ENCODE measurements around the gene SLC7A7.
"Not testable (repeated sequence)": the region's sequence is repeated elsewhere in the genome, so short reads cannot be mapped to it uniquely, and the experiment has no call there.

Gene SLC7A7

DNA sequence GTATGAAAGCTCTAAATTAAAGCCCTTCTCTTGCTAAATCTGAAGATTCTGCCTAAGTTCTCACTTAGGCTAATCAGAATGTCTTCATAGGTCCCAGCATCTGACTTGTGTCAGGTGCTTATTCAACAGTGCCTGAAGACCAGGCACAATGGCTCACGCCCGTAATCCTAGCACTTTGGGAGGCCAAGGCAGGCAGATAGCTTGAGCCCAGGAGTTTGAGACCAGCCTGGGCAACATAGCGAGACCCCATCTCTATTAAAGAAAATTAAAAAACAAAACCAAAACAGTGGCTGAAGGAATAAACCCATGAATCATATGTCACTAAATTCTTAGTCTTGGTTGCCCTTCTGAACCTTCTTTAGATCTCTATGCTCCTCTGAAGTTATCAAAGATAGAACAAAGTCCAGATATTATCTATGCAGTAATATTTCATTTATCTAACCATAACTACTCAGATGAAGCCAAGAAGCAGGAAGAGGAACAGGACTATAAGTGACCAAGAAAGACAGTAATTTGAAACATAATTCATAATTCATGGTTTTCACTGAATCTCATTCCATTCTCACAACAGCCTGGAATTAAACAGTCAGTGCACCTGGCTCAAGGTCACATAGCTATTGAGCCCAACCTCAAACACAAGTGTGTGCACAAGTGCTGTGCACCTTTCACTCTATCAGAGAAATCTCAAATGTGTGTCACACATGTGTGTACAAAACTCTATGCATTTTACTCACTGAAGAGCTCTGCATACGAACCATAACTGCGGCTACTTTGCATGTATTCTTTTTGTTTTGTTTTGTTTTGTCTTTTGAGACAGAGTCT lies 6.6 kb downstream of the SLC7A7 start:
- H3K4me1 ChIP-seq (ENCODE audit: control insufficient read depth, low read depth, low read length), result no peaks in the 10 kb centered on the region

DNA sequence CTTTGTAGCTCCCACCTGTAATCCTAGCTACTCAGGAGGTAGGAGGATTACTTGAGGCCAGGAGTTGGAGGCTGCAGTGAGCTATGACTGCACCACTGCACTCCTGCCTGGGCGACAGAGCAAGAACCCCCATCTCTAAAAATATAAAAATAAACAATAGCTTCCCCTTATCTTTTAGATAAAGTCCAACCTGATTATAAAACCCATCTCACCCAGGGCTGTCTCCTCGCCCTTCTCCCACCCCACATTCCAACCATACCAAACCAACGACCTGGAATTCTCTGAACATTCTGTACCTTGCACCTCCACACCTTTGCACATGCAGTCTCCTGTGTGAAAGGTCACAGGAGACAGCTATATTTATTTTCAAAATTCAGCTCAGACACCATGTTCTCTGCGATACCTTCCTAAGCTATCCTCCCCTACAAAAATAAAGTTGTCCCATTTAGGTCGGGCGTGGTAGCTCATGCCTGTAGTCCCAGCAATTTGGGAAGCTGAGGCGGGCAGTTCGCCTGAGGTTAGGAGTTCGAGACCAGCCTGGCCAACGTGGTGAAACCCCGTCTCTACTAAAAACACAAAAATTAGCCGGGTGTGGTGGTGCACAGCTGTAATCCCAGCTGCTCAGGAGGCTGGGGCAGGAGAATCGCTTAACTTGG lies 7.7 kb downstream of the SLC7A7 start:
- no peak overlapping the region for H3K27ac ChIP-seq (ENCODE audit: low read length)

More for the DNA sequence above, 6.6 kb downstream of the SLC7A7 start:
- no peaks in the 10 kb centered on the region for H3K9me3 ChIP-seq (ENCODE audit: control insufficient read depth, low read depth, low read length)
- no peak overlapping the region for H3K9ac ChIP-seq (ENCODE audit: low read length)
- H3K36me3 ChIP-seq (ENCODE audit: control insufficient read depth, low read depth, low read length), result no peaks in the 10 kb centered on the region
- H3K27ac ChIP-seq (ENCODE audit: low read length), result no peak overlapping the region
- H3K27me3 ChIP-seq (ENCODE audit: control insufficient read depth, insufficient read depth, low read length), result no peaks in the 10 kb centered on the region
- H3K4me3 ChIP-seq (ENCODE audit: low read length), result no peak overlapping the region

DNA sequence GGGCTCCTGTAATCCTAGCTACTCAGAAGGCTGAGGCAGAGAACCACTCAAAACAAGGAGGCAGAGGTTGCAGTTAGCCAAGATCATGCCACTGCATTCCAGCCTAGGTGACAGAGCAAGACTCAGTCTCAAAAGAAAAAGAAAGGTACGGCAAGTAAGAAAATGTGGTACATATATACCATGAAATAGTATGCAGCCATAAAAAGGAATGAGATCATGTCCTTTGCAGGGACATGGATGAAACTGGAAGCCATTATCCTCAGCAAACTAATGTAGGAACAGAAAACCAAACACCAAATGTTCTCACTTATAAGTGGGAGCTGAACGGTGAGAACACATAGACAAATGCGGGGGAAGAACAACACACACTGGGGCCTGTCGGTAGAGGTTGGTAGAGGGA lies 10.0 kb downstream of the SLC7A7 start:
- H3K9ac ChIP-seq (ENCODE audit: low read length); H3K9me3 ChIP-seq (ENCODE audit: control insufficient read depth, low read depth, low read length); H3K36me3 ChIP-seq (ENCODE audit: control insufficient read depth, low read depth, low read length); H3K4me3 ChIP-seq (ENCODE audit: low read length); H3K27me3 ChIP-seq (ENCODE audit: control insufficient read depth, insufficient read depth, low read length); H3K27ac ChIP-seq (ENCODE audit: low read length); H3K4me1 ChIP-seq (ENCODE audit: control insufficient read depth, low read depth, low read length): not testable (repeated sequence)

More for the DNA sequence above, 7.7 kb downstream of the SLC7A7 start:
- H3K27me3 ChIP-seq (ENCODE audit: control insufficient read depth, insufficient read depth, low read length), result no peaks in the 10 kb centered on the region
- no peaks in the 10 kb centered on the region for H3K9me3 ChIP-seq (ENCODE audit: control insufficient read depth, low read depth, low read length)
- H3K4me1 ChIP-seq (ENCODE audit: control insufficient read depth, low read depth, low read length), result no peaks in the 10 kb centered on the region
- no peak overlapping the region for H3K4me3 ChIP-seq (ENCODE audit: low read length)
- H3K36me3 ChIP-seq (ENCODE audit: control insufficient read depth, low read depth, low read length), result no peaks in the 10 kb centered on the region
- no peak overlapping the region for H3K9ac ChIP-seq (ENCODE audit: low read length)

DNA sequence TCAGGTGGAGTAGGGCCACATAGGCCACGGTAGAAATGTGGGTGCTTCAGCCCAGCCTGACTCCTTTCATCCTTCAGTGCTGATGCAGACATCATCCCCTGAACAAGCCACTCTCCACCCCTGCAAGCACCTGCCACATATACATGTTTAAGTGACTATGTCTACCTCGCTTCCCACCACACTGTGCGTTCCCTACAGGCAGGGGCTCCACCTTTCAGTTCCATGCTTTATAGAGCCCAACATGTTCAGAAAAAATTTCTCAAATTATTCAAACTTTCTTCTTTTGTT lies 11.6 kb downstream of the SLC7A7 start:
- H3K9ac ChIP-seq (ENCODE audit: low read length), result no peak overlapping the region
- H3K9me3 ChIP-seq (ENCODE audit: control insufficient read depth, low read depth, low read length), result no peaks in the 10 kb centered on the region
- no peak overlapping the region for H3K4me3 ChIP-seq (ENCODE audit: low read length)
- H3K36me3 ChIP-seq (ENCODE audit: control insufficient read depth, low read depth, low read length), result no peaks in the 10 kb centered on the region
- no peaks in the 10 kb centered on the region for H3K27me3 ChIP-seq (ENCODE audit: control insufficient read depth, insufficient read depth, low read length)
- no peak overlapping the region for H3K27ac ChIP-seq (ENCODE audit: low read length)
- no peaks in the 10 kb centered on the region for H3K4me1 ChIP-seq (ENCODE audit: control insufficient read depth, low read depth, low read length)

DNA sequence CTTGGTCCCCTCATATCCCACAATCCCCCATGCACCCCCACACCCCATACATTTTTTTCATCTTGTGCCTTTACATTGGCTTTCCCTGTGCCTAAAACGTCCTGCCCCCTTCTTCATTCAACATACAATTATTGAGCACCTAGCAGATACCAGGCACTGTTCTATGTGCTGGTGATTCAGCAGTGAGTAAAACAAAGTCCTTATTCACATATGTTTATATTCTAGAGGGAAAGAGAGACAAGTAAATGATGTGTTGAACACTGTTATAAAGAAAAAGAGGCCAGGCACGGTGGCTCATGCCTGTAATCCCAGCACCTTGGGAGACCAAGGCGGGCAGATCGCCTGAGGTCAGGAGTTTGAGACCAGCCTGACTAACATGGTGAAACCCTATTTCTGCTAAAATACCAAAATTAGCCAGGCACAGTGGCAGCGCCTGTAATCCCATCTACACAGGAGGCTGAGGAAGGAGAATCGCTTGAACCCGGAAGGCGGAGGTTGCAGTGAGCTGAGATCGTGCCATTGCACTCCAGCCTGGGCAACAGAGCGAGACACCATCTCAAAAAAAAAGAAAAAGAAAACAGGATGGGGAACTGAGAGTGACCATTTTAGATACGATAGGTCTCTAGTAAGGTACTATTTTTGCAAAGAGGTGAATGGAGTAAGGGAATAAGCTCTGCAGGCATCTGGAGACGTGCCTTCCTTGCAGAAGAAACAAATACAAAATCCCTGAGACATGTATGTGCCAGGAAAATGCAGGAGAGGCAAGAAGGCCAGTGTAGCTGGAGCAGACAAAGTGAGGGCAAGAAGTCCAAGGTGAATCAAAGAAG lies 12.2 kb downstream of the SLC7A7 start:
- H3K9me3 ChIP-seq (ENCODE audit: control insufficient read depth, low read depth, low read length), result no peaks in the 10 kb centered on the region
- no peaks in the 10 kb centered on the region for H3K27me3 ChIP-seq (ENCODE audit: control insufficient read depth, insufficient read depth, low read length)
- H3K4me1 ChIP-seq (ENCODE audit: control insufficient read depth, low read depth, low read length), result no peaks in the 10 kb centered on the region
- no peak overlapping the region for H3K9ac ChIP-seq (ENCODE audit: low read length)
- no peak overlapping the region for H3K4me3 ChIP-seq (ENCODE audit: low read length)
- no peaks in the 10 kb centered on the region for H3K36me3 ChIP-seq (ENCODE audit: control insufficient read depth, low read depth, low read length)
- no peak overlapping the region for H3K27ac ChIP-seq (ENCODE audit: low read length)

DNA sequence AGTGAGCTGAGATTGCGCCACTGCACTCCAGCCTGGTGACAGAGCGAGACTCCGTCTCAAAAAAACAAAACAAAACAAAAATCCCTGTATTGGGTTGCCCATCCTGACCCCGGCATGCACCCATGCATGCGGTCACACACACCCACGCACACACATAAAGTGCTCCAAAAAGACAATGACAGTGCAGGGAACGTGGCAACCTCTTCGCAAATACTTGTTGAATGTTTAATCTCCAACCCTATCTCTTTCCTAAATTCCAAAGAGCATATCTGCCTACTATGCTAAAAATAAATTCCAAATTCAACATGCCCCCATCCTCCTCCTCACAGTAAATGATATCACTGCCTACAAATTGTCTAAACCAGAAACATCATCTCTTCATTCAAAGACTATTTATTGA lies 13.5 kb downstream of the SLC7A7 start:
- Histone ChIP-seq H3K9ac (ENCODE audit: low read length) (no peak overlapping the region), H3K4me1 (ENCODE audit: control insufficient read depth, low read depth, low read length) (peaks cover 9% of the 10 kb centered on the region), H3K27me3 (ENCODE audit: control insufficient read depth, insufficient read depth, low read length) (no peaks in the 10 kb centered on the region), H3K36me3 (ENCODE audit: control insufficient read depth, low read depth, low read length) (no peaks in the 10 kb centered on the region), H3K4me3 (ENCODE audit: low read length) (no peak overlapping the region), H3K27ac (ENCODE audit: low read length) (no peak overlapping the region), H3K9me3 (ENCODE audit: control insufficient read depth, low read depth, low read length) (no peaks in the 10 kb centered on the region)

DNA sequence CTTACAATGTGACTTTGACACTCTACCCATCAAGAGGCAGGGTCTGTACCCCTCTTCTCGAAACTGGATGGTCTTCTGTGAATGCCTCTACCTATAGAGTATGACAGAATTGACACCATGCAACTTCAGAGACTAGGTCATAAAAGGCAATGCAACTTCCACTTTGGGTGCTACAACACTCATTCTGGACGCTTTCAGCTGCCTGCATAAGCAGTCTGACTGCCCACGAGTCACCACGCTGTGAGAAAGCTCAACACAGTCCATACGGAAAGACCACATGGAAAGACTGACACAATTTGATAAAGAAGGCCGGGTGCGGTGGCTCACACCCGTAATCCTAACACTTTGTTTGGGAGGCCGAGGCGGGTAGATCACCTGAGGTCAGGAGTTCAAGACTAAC lies 14.9 kb downstream of the SLC7A7 start:
- H3K4me1 ChIP-seq (ENCODE audit: control insufficient read depth, low read depth, low read length), result peaks cover 14% of the 10 kb centered on the region

DNA sequence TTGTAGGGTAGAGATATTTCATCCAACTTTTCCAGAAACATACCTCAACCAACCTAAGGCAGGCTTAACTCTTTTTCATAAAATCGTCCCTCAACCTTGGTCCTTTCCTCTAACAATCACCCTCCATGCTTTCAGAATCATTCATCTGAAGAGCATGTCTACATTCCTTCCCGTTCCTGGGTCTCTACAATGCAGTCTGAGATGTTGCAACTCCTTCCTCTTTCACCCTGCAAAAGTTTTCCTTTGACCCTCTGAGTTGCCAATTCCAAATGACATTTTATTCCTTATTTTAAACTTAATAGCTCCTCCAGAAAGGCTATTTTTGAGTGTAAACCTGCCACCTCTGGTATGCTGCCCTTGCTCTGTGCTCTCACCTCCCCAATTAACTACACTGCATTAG lies 16.7 kb downstream of the SLC7A7 start:
- Histone ChIP-seq H3K27ac (ENCODE audit: low read length) (no peak overlapping the region), H3K36me3 (ENCODE audit: control insufficient read depth, low read depth, low read length) (no peaks in the 10 kb centered on the region), H3K9ac (ENCODE audit: low read length) (no peak overlapping the region), H3K4me3 (ENCODE audit: low read length) (no peak overlapping the region), H3K27me3 (ENCODE audit: control insufficient read depth, insufficient read depth, low read length) (no peaks in the 10 kb centered on the region), H3K9me3 (ENCODE audit: control insufficient read depth, low read depth, low read length) (no peaks in the 10 kb centered on the region), H3K4me1 (ENCODE audit: control insufficient read depth, low read depth, low read length) (peaks cover 14% of the 10 kb centered on the region)

More for the DNA sequence above, 14.9 kb downstream of the SLC7A7 start:
- Histone ChIP-seq H3K27ac (ENCODE audit: low read length) (no peak overlapping the region), H3K27me3 (ENCODE audit: control insufficient read depth, insufficient read depth, low read length) (no peaks in the 10 kb centered on the region), H3K4me3 (ENCODE audit: low read length) (no peak overlapping the region), H3K36me3 (ENCODE audit: control insufficient read depth, low read depth, low read length) (no peaks in the 10 kb centered on the region), H3K9me3 (ENCODE audit: control insufficient read depth, low read depth, low read length) (no peaks in the 10 kb centered on the region), H3K9ac (ENCODE audit: low read length) (no peak overlapping the region)

DNA sequence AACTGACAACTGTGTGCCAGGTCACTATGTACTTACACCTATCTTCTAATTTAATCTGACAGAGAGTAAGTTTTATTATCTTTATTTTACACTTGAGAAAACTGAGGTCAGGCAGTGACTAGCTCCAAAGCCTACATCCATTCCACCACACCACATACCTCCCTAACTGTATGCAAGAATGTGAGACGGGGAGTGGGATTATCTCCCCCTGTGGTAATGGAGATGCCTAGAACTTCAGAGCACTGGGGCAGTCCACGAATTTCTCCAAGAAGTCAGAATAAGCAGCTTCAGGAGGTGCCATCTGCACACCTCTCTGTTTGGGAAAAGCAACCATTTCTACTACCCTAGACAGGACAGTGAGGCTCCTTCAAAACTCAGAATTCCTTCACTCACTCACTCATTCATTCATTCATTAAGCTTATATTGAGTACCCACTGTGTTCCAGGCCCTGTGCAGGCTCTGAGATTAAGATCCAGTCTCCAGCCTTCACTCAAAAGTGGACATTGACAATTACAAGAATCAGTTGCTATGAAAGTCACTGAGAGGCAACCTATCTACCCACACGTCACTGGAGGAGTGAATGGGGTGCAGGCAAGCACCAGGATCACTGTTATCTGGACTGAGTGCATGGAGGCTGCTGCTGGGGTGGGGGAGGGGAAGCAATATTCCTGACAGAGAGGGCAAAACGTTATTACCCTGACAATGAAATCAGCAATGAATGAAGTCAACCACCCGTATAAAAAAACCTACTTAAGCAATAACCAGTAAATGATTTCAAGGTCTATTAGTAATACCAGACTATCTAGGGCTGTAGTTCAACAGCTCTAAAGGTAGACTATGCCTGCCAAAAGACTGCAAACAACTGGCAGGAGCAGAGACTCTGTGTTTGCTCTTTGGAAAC lies 18.0 kb downstream of the SLC7A7 start:
- Histone ChIP-seq H3K4me1 (ENCODE audit: control insufficient read depth, low read depth, low read length) (peaks cover 14% of the 10 kb centered on the region), H3K27ac (ENCODE audit: low read length) (no peak overlapping the region)

DNA sequence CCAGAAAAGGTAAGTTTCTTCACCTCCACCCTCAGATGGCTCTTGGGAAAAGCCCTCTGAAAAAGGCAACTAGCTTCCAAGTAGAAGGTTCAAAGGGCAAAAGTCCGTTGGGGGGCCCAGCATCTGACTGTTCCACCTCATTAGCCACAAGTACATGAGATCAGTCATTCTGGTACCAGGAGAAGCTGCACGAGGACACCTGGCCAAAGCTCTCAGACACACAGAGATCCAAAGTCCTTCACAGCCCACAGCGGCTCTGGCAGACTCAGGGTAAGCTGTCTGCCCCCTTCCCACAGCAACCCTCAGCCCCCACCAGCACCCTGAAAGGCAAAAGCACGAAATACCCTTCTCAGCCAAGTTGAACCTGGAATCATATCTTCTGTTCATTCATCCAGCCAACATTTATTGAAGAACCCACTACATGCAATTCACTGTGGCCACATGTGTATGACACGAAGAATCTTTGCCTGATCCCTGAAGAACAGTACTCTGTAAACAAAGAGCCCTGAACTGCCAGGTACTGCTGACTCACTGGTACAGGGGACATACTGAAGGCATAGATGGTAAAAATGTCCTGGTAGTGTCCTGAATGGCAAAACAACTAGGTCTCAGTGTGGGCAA lies 19.0 kb downstream of the SLC7A7 start:
- Histone ChIP-seq H3K4me3 (ENCODE audit: low read length) (no peak overlapping the region), H3K27me3 (ENCODE audit: control insufficient read depth, insufficient read depth, low read length) (no peaks in the 10 kb centered on the region), H3K27ac (ENCODE audit: low read length) (no peak overlapping the region), H3K36me3 (ENCODE audit: control insufficient read depth, low read depth, low read length) (no peaks in the 10 kb centered on the region), H3K9me3 (ENCODE audit: control insufficient read depth, low read depth, low read length) (no peaks in the 10 kb centered on the region), H3K9ac (ENCODE audit: low read length) (no peak overlapping the region), H3K4me1 (ENCODE audit: control insufficient read depth, low read depth, low read length) (peaks cover 14% of the 10 kb centered on the region)

More for the DNA sequence above, 18.0 kb downstream of the SLC7A7 start:
- Histone ChIP-seq H3K36me3 (ENCODE audit: control insufficient read depth, low read depth, low read length) (no peaks in the 10 kb centered on the region), H3K9me3 (ENCODE audit: control insufficient read depth, low read depth, low read length) (no peaks in the 10 kb centered on the region), H3K27me3 (ENCODE audit: control insufficient read depth, insufficient read depth, low read length) (no peaks in the 10 kb centered on the region), H3K9ac (ENCODE audit: low read length) (no peak overlapping the region), H3K4me3 (ENCODE audit: low read length) (no peak overlapping the region)
